HG03175 (cell line): ENCODE measurements around the gene SESN2.
A peak's percentile ranks its signal among the peaks of the same experiment; 100 is the strongest.

Experiments
- ATAC-seq: cut with Tn5 transposase; IDR thresholded peaks from one replicate; pipeline ENCODE4 v1.9.1; 2021; ENCODE audit warnings: mild to moderate bottlenecking, moderate library complexity; ENCODE audit not compliant: unreplicated experiment

SESN2 gene

DNA sequence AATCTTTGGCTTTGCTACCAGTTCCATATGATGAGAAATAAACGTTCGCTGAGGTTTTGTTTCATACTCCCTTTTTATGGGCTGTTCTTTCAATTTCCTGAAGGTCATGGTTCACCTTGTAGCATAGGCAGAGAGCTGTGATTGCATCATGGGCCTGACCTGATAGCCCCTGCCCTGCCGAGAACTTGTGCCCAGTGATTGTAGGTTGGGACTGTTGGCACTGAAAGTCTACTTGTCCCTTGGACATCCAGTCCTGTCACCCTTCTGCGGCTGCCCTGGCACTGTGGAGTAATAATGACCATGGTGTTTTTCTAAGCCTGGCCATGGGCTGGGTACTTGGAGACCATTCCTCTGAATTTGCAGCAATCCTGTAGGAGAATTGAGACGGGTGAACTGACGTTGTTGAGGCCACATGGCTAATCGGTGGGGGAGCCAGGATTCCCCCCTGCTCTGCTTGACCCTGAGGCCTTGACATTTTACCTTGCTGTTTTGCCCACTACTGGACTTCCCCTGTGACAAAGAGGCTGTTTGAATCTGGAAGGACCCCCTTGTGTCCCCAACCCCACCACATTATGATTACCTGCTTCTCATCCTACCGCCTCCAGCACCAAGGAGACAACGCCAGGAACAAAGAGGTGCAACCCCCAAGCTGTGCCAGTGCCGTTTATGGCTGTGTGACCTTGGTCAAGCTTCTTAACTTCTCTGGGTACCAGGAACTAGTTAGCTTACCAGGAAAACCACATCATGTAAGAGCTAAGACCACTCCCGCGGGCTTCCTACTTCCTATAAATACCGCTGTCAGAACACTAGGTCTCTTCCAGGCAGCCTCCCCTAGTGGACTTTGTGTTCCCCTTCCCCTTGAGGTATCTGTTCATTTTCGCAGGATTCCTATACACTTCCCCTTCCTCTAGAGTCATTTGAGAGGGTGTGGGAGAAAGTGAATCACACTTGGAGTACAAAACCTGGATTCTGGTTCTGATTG, 23.4 kb downstream of the SESN2 start:
- no peak for ATAC-seq

DNA sequence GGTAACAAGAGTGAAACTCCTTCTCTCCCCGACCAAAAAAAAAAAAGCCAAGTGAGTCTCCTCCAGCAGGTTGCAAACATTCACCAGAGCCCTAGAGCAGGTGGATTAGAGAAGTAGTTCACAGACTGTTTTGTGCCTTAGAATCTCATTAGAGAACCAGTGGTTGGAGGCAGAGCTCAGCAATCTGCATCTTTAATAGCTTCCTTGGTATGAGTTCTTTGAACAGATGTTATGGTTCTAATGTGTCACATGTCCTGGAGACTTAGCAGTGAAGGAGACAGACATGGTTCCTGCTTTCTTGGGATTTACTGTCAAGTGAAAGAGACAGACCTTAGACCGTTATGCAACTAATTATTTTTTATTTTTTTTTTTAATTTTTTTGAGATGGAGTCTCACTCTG, 26.8 kb downstream of the SESN2 start:
- ATAC-seq, result no peak

DNA sequence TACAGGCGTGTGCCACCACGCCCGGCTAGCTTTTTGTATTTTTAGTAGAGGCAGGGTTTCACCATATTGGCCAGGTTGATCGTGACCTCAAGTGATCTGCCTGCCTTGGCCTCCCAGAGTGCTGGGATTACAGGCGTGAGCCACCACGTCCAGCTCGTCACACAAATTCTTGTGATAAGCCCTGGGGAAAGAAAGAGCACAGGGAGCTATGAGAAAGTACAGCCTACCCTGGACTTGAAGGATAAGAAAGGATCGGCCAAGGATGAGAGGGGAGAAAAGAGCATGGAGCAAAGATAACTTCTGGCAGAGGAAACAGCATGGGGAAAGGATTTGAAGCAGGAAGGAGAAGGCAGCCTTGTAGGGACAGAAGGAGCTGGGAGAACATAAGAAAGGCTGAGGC, 29.2 kb downstream of the SESN2 start:
- ATAC-seq, result no peak

DNA sequence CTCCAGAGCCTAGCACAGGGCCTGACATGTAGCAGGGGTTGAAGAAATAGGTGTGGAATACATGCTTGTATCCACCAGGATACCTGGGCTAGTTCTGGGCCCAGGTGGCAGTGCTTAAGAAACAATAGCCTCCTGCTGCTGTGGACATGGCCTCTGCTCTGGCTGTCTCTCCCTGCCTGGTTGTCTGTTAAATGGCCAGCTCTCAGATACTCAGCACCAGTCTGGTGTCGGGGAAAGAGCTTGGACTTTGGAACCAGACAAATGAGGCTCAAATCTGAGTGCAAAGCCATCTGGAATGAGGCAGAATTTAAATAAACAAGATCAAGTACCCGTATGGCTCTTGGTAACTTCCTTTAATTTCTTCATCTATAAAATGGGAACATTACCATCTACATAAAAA, 31.5 kb downstream of the SESN2 start:
- ATAC-seq, result no peak

DNA sequence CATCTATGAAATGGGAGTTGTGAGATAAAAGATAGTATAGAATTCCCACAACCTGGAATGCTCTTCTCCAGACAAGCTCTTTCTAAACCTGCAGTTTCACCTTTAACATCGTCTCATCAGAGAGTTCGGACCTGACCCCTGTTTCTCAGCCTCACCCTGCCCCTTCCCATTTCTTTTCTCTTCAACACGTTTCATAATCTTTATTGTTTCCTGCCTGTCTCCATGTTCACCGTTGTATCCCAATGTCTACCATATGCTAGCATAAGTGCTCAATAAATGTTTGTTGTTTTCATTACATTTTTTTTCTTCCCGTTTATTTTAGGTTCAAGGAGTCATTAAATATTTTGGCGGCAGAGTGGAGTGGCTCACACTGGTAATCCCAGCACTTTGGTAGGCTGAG, 32.4 kb downstream of the SESN2 start:
- no peak for ATAC-seq

DNA sequence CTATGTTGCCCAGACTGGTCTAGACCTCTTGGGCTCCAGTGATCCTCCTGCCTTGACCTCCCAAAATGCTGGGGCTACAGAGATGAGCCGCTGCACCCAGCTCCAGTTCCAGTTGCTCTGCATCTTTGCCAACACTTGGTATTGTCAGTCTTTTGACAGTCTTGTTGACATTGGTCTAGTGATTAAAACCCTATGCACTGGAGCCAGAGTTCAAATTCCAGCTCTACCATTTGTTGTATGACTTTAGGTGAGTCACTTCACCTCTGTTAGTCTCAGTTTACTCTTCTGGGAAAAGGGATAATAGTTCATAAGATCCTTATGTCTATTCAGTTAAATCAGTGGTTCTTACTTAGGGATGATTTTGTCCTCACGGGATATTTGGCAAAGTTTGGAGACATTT, 36.6 kb downstream of the SESN2 start:
- no peak for ATAC-seq

DNA sequence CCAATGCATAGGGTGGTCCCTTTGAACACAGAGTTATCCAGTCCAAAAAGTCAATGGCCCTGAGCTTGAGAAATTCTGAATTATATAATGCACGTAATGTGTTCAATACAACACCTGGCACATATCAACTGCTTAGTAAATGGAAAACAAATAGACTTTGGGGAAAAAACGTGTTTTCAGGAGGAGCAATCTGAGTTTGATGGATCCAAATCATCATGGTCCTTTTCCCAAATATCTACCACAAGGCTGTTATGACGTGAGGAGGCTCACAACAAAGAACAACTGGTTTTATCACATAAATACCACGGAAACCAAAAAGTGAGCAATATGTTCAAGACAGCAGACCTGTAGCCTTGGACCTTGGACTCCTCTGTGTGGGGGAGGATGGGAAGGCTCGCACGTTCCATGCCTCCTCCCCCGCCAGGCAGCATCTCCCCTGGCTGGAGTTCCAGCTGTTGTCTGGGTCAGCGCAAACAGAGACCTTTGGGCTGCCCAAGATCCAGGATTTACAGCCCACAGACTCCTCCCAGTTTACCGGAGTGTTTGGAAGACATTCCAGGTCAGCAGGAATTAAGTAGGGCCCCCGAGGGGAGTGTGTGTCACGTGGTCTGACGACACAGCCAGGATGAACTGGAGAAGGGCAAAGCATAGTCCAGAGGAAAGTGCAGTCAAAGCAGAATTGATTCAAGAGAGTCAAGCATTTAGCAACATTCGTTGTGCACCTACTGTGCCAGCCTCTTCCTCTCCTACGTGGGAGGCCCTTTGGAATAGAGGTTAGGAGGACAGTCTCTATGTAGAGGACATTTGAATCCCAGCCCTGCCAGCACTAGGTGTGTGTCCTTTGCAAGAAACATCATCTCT, 37.3 kb downstream of the SESN2 start:
- ATAC-seq, result no peak

DNA sequence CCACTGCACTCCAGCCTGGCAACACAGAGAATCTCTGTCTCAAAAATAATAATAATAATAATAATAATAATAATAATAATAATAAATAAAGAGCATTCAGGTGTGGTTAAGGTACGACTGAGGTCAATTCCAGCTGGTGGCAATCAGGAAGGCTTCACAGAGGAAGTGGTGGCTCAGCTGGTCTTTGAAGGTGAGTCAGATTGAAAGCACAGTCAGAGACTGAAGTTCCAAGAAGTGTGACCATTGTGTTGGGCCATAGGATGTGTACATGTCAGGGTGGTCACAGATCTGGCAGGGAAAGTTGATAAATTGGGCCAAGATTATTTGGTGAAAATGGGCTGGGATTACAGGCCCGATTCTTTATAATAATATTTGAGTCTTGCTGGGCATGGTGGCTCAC, 38.5 kb downstream of the SESN2 start:
- peak; percentile 49 for ATAC-seq

DNA sequence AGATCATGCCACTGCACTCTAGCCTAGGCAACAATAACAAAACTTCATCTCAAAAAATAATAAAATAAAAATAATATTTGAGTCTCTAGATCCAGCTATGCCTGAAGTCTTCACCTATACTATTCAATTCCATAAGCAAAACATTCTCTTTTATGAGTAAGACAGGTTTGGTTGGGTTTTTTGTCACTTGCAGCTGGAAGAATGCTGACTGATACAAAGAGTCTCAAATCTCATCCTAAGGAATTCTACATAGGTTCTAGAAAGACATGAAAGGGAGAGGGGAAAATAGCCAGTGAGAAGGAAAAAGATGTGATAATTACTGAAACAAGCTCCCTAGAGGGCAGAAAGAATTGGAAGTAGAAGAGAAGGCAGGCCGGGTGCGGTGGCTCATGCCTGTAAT, 39.1 kb downstream of the SESN2 start:
- ATAC-seq, result no peak

DNA sequence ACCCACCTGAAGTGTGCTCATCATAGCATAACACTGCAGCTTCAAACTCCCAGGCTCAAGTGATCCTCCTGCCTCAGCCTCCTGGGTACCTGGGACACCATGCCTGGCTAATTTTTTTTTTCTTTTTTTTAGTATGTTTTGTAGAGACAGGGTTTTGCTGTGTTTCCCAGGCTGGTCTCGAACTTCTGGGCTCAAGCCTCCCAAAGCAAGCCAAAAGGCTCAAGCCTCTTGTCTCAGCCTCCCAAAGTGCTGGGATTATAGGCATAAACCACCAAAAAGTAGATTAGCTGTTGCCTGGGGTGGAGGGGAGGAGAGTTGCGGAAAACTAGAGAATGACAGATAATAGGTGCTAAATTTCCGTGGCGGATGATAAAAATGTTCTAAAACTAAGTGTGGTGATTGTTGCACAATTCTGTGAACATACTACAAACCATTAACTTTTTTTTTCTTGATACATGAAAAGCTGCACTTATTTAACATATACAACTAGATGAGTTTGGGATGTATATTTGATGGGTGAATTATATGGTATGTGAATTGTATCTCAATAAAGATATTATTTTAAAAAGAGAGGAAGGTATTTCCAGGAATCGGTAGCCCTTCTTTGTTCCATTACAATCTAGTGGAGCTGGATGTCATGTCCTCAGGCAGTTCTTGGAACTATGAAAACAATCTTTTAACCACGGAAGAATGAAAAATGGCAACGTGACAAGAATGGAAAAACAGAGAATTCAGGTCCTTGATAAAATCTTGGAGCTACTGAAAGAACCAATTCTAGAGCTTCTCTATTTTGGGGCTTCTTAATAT, 42.3 kb downstream of the SESN2 start:
- ATAC-seq, result no peak

DNA sequence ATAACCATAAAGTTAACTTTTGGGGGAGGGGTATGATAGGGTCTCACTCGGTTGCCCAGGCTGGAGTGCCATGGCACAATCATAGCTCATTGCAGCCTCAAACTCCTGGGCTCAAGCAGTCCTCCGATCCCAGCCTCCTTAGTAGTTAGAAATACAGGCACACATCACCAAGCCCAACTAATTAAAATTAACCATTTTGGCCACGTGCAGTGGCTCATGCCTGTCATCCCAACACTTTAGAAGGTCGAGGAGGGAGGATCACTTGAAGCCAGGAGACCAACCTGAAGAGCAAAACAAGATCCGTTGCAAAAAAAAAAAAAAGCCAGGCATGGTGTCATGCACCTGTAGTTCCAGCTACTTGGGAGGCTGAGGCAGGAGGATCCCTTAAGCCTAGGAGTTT, 42.9 kb downstream of the SESN2 start:
- no peak for ATAC-seq

DNA sequence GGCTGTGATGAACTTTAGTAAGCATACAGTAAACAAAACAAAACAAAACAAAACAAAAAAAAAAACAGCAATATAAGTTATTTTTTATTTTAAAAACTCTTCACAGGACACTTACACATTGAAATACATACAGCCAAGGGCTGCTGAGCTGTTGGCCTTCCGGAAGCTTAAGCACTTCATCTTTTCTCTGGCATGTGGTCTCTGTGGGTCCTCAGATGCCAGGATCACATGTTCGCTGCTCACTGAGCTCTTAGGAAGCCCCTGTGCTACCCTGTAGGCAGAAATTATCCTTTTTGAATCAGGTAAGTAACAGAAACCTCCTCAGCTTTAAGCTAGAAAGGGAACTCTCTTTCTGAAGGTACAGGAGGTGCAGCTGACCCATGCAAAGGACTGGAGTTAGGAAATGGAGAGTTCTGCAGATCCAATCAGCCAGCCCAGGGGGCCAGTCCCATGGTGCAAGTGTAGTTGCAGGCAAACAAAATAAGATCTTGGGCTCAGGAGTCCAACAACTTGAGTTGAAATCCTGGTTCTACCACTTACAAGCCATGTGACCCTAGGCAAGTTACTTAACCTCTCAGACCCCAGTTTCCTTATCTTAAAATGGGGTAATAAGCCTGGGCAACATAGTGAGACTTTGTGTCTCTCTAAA, 47.1 kb downstream of the SESN2 start:
- ATAC-seq, result no peak

DNA sequence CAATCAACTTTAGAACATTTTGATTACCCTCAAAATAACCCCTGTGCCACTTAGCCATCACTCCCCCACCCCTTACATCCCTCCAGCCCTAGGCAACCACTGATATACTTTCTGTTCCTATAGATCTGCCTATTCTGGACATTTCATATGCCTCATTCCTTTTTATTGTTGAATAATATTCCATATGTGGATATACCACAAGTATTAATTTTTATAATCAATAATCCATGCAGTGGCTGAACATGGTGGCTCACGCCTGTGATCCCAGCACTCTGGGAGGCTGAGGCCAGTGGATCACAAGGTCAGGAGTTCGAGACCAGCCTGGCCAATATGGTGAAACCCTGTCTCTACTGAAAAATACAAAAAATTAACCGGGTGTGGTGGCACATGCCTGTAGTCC, 49.4 kb downstream of the SESN2 start:
- ATAC-seq, result no peak

DNA sequence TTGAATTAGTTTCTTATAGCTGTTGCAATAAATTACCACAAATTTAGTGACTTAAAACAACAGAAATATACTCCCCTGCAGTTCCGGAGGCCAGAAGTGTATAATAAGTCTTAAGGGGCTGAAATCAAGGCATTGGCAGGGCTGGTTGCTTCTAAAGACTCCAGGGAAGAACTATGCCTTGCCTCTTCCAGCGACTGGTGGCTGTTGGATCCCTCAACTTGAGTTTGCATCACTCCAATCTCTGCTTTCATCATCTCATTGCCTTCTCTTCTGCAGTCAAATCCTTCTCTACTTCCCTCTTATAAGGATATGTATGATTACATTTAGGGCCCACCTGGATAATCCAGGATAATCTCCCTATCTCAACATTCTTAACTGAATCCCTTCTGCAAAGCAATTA, 50.4 kb downstream of the SESN2 start:
- no peak for ATAC-seq

DNA sequence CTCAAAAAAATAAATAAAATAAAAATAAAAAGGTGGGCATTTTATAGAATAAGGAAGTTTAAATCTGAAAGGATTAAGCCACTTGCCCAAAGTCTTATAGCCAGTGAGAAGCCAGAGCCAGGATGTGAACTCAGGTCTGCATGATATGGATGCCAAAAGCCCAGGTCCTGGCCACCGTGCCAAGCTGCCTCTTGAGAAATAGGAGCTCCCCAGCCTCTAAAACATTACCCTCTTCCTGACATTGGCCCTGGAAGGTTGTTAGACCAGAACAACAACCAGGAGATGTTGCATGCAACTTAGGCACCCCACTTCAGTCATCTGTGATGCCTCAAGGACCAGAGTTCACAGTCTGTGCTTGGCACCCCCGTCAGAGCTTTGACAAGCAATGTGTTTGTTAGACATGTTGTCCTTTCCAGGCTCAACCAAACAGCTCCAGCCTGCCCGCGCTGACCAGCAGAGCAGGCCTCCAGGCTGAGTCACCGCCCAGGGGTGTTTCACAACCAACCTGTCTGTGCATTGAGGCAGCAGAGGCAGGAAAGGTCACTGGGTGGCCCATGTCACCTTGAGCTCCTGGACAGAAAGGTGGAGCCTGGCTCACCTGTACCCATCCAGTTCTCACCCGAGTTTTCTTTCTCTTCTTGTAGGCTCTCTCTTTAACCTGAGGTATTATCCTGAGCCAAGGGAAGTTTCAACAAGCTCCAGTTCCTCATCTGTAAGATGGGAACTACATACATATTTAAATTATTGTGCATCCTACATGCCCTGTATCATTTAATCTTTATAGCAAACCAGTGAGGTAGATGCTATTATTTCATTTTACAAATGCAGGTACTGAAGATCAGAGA, 54.6 kb downstream of the SESN2 start:
- no peak for ATAC-seq

DNA sequence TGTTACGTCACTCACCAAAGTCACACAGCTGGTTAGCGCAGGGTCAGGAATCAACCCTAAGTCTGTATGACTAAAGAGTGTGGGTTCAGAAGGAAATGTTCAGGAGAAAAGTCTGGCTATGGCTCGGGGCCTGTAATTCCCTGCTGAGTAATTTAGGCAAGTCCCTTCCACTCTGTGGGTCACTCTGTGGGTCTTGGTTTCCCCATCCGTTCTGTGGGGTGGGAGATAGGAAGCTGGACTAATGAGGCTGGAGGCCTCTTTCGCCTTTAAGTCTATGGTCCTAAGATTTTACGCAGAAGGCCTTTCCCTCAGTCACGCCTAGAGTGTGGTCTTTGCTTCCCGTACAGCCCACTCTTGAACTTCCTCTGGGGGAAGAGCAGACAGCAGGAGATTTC, 55.2 kb downstream of the SESN2 start:
- ATAC-seq, result no peak

DNA sequence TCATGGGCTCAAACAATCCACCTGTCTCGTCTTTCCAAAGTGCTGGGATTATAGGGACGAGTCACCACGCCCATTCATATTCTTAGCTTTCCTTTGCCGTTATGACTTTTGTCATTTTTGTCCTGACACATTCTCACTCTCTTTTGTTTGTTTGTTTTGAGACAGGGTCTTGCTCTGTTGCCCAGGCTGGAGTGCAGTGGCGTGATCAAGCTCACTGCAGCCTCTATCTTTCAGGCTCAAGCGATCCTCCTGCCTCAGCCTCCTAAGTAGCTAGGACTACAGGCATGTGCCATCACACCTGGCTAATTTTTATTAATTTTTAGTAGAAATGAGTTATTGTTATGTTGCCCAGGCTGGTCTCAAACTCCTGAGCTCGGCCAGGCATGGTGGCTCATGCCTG, 57.7 kb downstream of the SESN2 start:
- ATAC-seq, result no peak

DNA sequence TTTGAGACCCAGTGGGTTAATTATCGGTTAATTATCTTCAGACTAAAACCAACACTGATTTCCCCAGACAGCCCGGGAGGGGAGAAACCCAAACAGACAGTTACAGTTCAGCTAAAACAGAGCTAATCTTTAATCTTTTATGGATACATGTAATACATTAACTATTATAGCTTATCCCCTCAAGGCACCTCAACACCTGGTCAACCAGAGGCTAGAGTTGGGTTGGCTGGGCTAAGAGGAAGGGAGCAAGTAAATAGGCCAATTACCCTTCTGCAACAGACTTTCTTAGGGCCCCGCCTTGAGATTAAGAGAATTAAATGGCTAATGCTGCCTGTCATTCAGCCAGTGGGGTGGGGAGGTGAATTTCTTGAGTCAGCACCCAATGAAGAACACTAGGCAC, 62.9 kb downstream of the SESN2 start:
- ATAC-seq, result peak; percentile 74

DNA sequence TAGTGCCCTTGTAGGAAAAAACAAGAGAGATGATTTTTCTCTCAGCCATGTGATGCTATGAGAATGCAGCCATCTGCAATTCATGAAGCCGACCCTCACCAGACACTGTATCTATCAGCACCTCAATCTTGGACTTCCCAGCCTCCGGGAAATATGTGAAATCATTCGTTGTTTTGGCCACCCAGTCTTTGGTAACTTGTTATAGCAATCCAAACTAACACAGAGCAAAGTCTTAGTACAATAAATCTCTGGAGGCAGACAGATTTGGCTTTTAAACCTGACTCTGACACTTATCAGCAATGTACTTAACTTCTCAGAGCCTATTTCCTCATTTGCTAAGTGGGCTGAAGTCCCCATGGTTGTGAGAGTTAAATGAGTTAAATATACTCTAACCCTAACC, 64.4 kb downstream of the SESN2 start:
- ATAC-seq, result no peak

DNA sequence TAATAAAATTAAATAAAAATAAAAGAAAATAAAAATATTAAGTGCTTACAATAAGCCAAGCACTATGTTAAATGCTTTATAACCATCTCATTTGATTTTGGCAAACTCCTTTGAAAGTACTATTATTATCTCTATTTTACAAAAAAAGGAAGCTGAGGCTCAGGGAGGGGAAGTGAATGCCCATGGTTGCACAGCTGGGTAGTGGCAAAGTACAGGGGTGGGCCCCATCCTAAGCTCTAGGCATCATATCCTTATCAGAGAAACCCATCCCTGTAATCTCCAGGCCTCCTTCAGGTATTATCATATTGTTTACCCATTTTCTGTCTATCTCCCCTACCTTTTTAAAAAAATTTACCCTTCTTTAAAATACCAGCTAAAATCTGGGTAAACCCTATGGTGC, 67.2 kb downstream of the SESN2 start:
- ATAC-seq, result no peak
